GM10266 (cell line): Measurements from ENCODE around the gene SPTBN4.

ENCODE experiments used
- DNase-seq: peaks from one replicate; pipeline ENCODE4 v3.0.0; 2012; ENCODE audit errors: extremely low spot score
- CTCF ChIP-seq: IDR thresholded peaks from 2 replicates; pipeline ENCODE4 v1.5.1; 2012; ENCODE audit warnings: mild to moderate bottlenecking, low read depth; ENCODE audit not compliant: control insufficient read depth, insufficient read depth; ENCODE audit errors: missing control alignments

SPTBN4 gene

GRCh38 chr19:40610396-40611064, 143.7 kb downstream of the SPTBN4 start:
- TF ChIP-seq CTCF = no peak
- no peak for DNase-seq

GRCh38 chr19:40611096-40611495, 144.3 kb downstream of the SPTBN4 start:
- no peak for DNase-seq
- TF ChIP-seq CTCF = no peak

GRCh38 chr19:40611900-40612698, 145.3 kb downstream of the SPTBN4 start:
- no peak for DNase-seq
- no peak for TF ChIP-seq CTCF

GRCh38 chr19:40612831-40613689, 146.3 kb downstream of the SPTBN4 start:
- TF ChIP-seq CTCF = no peak
- peak; percentile 90 for DNase-seq

GRCh38 chr19:40613690-40614621, 147.2 kb downstream of the SPTBN4 start:
- peak; percentile 92 for DNase-seq
- TF ChIP-seq CTCF = no peak

- peak; percentile 74 for DNase-seq
- TF ChIP-seq CTCF = no peak
Observed at GRCh38 chr19:40614622-40615411, 148.0 kb downstream of the SPTBN4 start.
